GM18499 (cell line): ENCODE measurements around the gene LRMDA.
"Not testable (repeated sequence)": the region's sequence is repeated elsewhere in the genome, so short reads cannot be mapped to it uniquely, and the experiment has no call there.

Source experiments
- ATAC-seq: cut with Tn5 transposase; IDR thresholded peaks from one replicate; pipeline ENCODE4 v1.9.1; 2021; ENCODE audit warnings: moderate number of reproducible peaks; ENCODE audit not compliant: insufficient read depth, unreplicated experiment

LRMDA gene

GRCh38 chr10:76041551-76041950 is 610.1 kb downstream of the LRMDA start:
- ATAC-seq = no peak

- no peak for ATAC-seq
These were observed 611.8 kb downstream of the LRMDA start for GRCh38 chr10:76043261-76043660.

DNA sequence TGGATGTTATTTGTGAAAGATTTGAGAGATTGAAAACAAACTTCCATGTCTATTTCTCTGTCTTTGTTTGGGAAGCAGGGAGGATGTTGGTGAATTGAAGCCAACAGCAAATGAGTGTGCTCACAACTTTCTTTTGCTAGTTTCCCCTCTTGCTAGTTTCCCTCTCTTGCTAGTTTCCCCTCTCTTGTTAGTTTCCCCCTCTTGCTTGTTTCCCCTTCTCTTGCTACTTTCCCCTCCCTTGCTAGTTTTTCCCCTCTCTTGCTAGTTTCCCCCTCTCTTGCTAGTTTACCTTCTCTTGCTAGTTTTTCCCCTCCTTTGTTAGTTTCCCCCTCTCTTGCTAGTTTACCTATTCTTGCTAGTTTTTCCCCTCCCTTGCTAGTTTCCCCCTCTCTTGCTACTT is 613.3 kb downstream of the LRMDA start:
- no peak for ATAC-seq

GRCh38 chr10:76045174-76045573 is 613.8 kb downstream of the LRMDA start:
- no peak for ATAC-seq

GRCh38 chr10:76047521-76047920 is 616.1 kb downstream of the LRMDA start:
- no peak for ATAC-seq

DNA sequence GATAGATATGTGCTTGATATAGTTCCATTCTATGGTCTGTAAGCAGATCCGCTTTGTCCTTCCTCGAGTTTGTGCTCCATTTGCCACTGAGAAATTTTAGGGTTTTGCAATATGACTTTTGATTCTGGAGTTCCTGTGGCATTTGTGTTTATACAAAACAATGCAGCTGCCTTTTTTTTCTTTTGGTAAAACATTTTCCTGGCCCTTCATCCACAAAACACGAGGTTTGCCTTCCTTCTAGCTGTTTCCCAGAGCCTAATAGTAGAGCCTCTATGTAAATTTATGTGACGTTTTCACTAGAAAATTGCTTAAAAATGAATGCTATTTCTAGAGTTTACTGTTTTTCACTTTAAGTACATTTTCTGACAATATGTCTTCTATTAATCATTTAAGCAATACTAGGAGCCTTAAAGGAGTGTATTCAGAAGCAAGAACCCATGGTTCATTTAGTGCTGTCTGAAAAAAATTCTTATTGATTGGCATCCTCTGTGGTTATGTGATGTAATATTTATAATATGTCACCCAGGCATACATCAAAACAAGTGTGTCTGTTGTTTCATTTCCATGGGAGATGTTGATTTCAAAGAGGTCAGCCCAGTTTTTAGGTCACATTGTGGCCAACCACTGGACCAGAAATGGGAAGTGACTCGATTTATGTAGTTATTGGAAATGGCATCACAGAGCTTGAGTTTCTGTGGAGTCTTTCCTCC is 618.3 kb downstream of the LRMDA start:
- no peak for ATAC-seq

- ATAC-seq = no peak
These were observed 618.8 kb downstream of the LRMDA start for GRCh38 chr10:76050291-76050625.

GRCh38 chr10:76051007-76051936 is 619.8 kb downstream of the LRMDA start:
- no peak for ATAC-seq

GRCh38 chr10:76052682-76053503 is 621.5 kb downstream of the LRMDA start:
- no peak for ATAC-seq

GRCh38 chr10:76055466-76055865 is 624.0 kb downstream of the LRMDA start:
- no peak for ATAC-seq

GRCh38 chr10:76055963-76056362 is 624.5 kb downstream of the LRMDA start:
- no peak for ATAC-seq

GRCh38 chr10:76060993-76061392 is 629.6 kb downstream of the LRMDA start:
- ATAC-seq = not testable (repeated sequence)

DNA sequence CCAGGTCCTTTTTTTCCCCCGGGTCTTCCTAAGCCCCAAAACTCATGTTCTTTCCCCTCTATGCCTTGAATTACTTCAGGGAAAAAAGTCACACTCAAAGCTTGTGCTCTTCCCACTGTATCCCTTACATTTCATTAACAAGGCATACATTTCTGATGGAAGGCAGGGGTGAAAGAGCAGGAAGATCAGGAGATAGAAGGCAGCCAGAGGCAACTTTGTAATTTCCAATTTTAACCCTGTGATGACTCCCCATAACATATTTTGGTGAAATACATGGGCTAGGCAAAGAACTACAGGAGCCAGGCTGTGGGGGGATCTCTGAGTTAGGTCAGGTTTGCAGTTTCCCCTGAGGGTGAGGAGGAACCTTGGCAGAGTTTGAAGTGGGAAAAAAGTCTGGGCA is 635.0 kb downstream of the LRMDA start:
- no peak for ATAC-seq

DNA sequence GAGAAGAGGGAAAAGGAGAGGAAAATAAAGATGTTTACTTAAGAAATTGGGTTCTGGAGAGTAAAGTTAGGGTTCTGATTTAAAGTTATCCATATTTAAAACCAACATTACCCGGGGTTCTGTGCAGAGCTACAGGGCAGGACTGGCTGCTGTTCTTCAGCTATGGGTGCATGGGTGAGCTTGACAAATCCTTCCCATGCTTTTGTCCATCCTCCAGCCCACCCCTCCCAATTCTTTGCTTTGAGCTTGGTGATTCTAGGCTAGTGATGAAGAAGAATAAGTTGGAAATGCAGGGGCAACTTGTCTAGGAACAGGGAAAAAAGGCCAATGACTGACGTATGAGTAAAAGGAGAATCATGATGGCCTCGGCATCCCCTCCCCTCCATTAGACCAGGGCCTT is 636.0 kb downstream of the LRMDA start:
- ATAC-seq = no peak

- ATAC-seq = no peak
These were observed 637.4 kb downstream of the LRMDA start for GRCh38 chr10:76068856-76069255.

DNA sequence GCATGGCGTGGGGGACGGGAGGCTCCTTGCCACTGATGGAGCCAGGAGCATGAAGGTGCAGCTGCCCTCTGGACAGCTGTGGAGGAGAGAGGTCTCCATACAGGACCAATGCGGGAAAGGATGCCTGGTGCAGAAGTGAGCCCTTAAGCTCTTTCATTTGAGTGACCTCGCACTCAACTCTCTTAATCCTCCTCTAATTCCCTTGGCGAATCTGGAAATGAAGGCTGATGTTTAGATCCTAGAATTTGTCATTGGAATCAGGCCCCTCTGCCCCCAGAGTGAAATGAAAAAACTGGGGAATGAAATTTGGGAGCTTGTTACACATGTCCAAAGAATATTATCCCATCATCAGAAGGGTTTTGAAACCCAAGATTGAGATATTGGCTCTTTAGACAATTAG is 639.5 kb downstream of the LRMDA start:
- no peak for ATAC-seq

GRCh38 chr10:76071653-76072365 is 640.4 kb downstream of the LRMDA start:
- no peak for ATAC-seq

DNA sequence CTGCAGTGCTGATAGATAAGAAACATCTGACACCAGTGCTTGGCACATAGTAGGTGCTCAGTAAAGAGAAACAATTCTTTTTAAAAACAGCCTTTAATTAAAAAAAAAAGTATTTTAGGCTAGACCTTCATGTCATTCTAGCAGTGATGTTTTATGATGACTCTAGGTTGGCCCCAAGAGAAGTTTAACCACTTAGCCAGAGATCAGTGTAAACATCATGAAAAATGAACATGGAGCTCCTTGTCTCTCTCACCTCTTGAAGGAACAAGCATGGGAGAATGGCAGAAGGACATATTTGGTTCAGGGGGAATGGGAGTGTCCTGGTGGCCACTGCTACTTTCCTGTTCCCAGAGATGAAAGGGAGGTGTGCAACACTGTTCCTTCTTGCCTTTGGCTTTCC is 641.0 kb downstream of the LRMDA start:
- ATAC-seq = no peak

GRCh38 chr10:76073524-76073923 is 642.1 kb downstream of the LRMDA start:
- no peak for ATAC-seq

GRCh38 chr10:76074659-76075058 is 643.2 kb downstream of the LRMDA start:
- no peak for ATAC-seq
